Measurements from ENCODE around the gene MPRIP.

Gene MPRIP

GRCh38 chr17:17141860-17142552 lies 99.7 kb downstream of the MPRIP start:
- peak; percentile 70 for DNase-seq

GRCh38 chr17:17142556-17142955 lies 100.3 kb downstream of the MPRIP start:
- TF ChIP-seq CTCF (IDR thresholded peaks at IDR 0.05), result no peak
- Mint-ChIP-seq H3K27ac (no peak overlapping the region), H3K9me3 (no peaks in the 10 kb centered on the region), H3K36me3 (ENCODE audit: low read depth) (peaks cover 37% of the 10 kb centered on the region), H3K27me3 (ENCODE audit: low read depth, poor library complexity) (peaks cover 6% of the 10 kb centered on the region), H3K4me3 (no peak overlapping the region), H3K4me1 (peaks cover 14% of the 10 kb centered on the region)
- no peak for DNase-seq

More at GRCh38 chr17:17141860-17142552, 99.7 kb downstream of the MPRIP start:
- Mint-ChIP-seq H3K27me3 (ENCODE audit: low read depth, poor library complexity) (peaks cover 6% of the 10 kb centered on the region), H3K9me3 (no peaks in the 10 kb centered on the region), H3K4me1 (peaks cover 14% of the 10 kb centered on the region), H3K27ac (peak overlapping the region; percentile 78), H3K36me3 (ENCODE audit: low read depth) (peaks cover 37% of the 10 kb centered on the region), H3K4me3 (no peak overlapping the region)
- TF ChIP-seq CTCF (IDR thresholded peaks at IDR 0.05), result peak; percentile 92

GRCh38 chr17:17143501-17143900 lies 101.2 kb downstream of the MPRIP start:
- H3K27ac Mint-ChIP-seq, result no peak overlapping the region
- TF ChIP-seq CTCF (IDR thresholded peaks at IDR 0.05), result no peak
- no peak for DNase-seq
- H3K9me3 Mint-ChIP-seq, result no peaks in the 10 kb centered on the region
- peaks cover 14% of the 10 kb centered on the region for H3K4me1 Mint-ChIP-seq
- H3K27me3 Mint-ChIP-seq (ENCODE audit: low read depth, poor library complexity), result peaks cover 6% of the 10 kb centered on the region
- no peak overlapping the region for H3K4me3 Mint-ChIP-seq
- peaks cover 44% of the 10 kb centered on the region for H3K36me3 Mint-ChIP-seq (ENCODE audit: low read depth)

- no peaks in the 10 kb centered on the region for H3K9me3 Mint-ChIP-seq
- no peak for DNase-seq
- no peak for TF ChIP-seq CTCF (IDR thresholded peaks at IDR 0.05)
- H3K4me3 Mint-ChIP-seq, result no peak overlapping the region
- peaks cover 44% of the 10 kb centered on the region for H3K36me3 Mint-ChIP-seq (ENCODE audit: low read depth)
- no peak overlapping the region for H3K27ac Mint-ChIP-seq
- peaks cover 6% of the 10 kb centered on the region for H3K27me3 Mint-ChIP-seq (ENCODE audit: low read depth, poor library complexity)
- H3K4me1 Mint-ChIP-seq, result peaks cover 14% of the 10 kb centered on the region
These were observed 101.8 kb downstream of the MPRIP start for GRCh38 chr17:17144061-17144460.

GRCh38 chr17:17144916-17145665 lies 102.8 kb downstream of the MPRIP start:
- Mint-ChIP-seq H3K36me3 (ENCODE audit: low read depth) (peaks cover 49% of the 10 kb centered on the region), H3K27ac (no peak overlapping the region)

More at GRCh38 chr17:17144916-17145665, 102.8 kb downstream of the MPRIP start:
- no peak overlapping the region for H3K4me3 Mint-ChIP-seq
- H3K9me3 Mint-ChIP-seq, result no peaks in the 10 kb centered on the region
- peaks cover 6% of the 10 kb centered on the region for H3K27me3 Mint-ChIP-seq (ENCODE audit: low read depth, poor library complexity)
- H3K4me1 Mint-ChIP-seq, result peaks cover 14% of the 10 kb centered on the region
- DNase-seq, result no peak
- TF ChIP-seq CTCF (IDR thresholded peaks at IDR 0.05), result no peak
